GM18870 (cell line): Measurements from ENCODE around the gene MTFR2.

Experiments used
- ATAC-seq: cut with Tn5 transposase; IDR thresholded peaks from one replicate; pipeline ENCODE4 v1.9.1; 2021; ENCODE audit warnings: moderate library complexity; ENCODE audit not compliant: unreplicated experiment

MTFR2 gene

DNA sequence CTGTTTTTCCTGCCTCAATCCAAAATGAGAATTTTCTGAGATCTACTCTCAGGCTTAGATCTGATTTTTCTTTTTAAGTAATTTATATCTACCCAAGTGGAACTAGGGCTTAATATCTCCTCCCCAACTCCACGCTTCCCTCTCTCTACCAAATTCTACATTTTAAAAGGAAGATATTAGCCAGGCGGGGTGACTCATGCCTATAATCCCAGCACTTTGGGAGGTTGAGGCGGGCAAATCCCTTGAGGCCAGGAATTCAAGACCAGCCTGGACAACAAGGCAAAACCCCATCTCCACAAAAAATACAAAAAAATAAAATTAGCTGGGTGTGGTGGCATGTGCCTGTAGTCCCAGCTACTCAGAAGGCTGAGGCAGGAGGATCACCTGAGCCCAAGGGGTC lies 61.0 kb downstream of the MTFR2 start:
- ATAC-seq, result no peak

GRCh38 chr6:136188486-136188885 lies 61.6 kb downstream of the MTFR2 start:
- ATAC-seq, result no peak

DNA sequence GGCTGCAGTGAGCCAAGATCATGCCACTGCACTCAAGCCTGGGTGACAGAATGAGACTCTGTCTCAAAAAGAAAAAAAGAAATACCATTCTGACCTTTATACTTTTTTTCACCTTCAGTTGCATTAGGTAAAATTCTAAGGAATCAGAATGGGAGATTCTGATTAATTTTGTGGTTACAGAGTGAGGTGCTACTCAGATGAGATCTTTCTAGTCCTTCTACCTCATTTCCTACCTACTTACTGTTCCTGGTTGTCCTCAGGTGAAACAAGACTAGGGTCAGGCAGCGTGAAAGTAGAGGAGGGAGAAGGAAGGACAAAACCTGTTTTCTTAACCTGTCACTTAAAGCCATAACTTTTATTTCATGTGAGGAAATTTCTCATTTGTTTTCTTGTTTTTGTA lies 63.7 kb downstream of the MTFR2 start:
- ATAC-seq, result no peak

- ATAC-seq, result no peak
Observed at GRCh38 chr6:136184738-136185137, 65.4 kb downstream of the MTFR2 start.

GRCh38 chr6:136181861-136182260 lies 68.2 kb downstream of the MTFR2 start:
- no peak for ATAC-seq

- no peak for ATAC-seq
Observed at GRCh38 chr6:136181512-136181833, 68.6 kb downstream of the MTFR2 start.
